SK-N-SH treated with all-trans-retinoic acid at 6 μM for 48 hours (cell line): ENCODE measurements around the gene ZNF30.

ENCODE experiments used
- ARNTL ChIP-seq: fragments of 450-650 bp; formaldehyde crosslinking; IDR thresholded peaks from 2 replicates; pipeline ENCODE4 v1.5.0; 2020; ENCODE audit warnings: low read depth, mild to moderate bottlenecking, moderate library complexity, borderline replicate concordance
- ESRRG ChIP-seq: fragments of 250-450 bp; sonication (Bioruptor Pico); IDR thresholded peaks from 2 replicates; pipeline ENCODE4 v1.6.1; 2021; ENCODE audit warnings: mild to moderate bottlenecking
- PATZ1 ChIP-seq: fragments of 250-450 bp; sonication (Bioruptor Pico); IDR thresholded peaks from 2 replicates; pipeline ENCODE4 v1.8.0; 2020; ENCODE audit warnings: mild to moderate bottlenecking, moderate library complexity, borderline replicate concordance
- RARB ChIP-seq: fragments of 250-450 bp; sonication (Bioruptor Pico); IDR thresholded peaks from 2 replicates; pipeline ENCODE4 v1.8.0; 2021; ENCODE audit warnings: mild to moderate bottlenecking, moderate library complexity
- SNAI2 ChIP-seq: fragments of 250-450 bp; sonication (Bioruptor Pico); IDR thresholded peaks from 2 replicates; pipeline ENCODE4 v1.5.0; 2020; ENCODE audit warnings: mild to moderate bottlenecking, moderate library complexity
- ZFP30 ChIP-seq: fragments of 450-650 bp; formaldehyde crosslinking; IDR thresholded peaks from 2 replicates; pipeline ENCODE4 v1.5.0; 2022; ENCODE audit warnings: mild to moderate bottlenecking, moderate library complexity
- ZNF565 ChIP-seq: fragments of 450-650 bp; formaldehyde crosslinking; conservative IDR thresholded peaks from 2 replicates; pipeline ENCODE4 v1.5.0; 2020; ENCODE audit warnings: low read depth, mild to moderate bottlenecking, moderate library complexity
- ZNF8 ChIP-seq: fragments of 450-650 bp; formaldehyde crosslinking; IDR thresholded peaks from 2 replicates; pipeline ENCODE4 v1.5.0; 2020; ENCODE audit warnings: mild to moderate bottlenecking, moderate library complexity
- TF ChIP-seq, protein P1 (sequence below): fragments of 250-450 bp; sonication (Bioruptor Pico); IDR thresholded peaks from 2 replicates; pipeline ENCODE4 v1.8.0; 2021; ENCODE audit warnings: low read depth, mild to moderate bottlenecking, moderate library complexity, borderline replicate concordance

DNA sequence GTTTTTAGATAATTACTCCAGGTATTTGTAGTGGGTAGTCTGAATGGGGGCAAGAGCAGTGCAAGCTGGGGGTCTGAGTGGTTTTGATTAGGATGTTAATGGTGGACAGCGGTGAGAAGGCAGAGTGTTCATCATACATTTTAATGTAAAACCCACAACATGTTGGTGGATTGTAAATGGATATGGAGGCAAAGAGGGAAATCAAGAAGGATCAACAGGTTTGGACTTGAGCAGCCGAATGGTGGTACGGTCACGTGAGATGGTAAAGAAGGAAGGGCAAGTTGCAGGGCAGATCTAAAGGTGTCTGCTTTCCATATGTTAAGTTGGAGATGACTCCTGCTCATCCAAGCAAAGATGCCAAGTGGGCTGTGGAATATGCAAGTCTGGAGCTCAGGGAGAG lies 9.5 kb downstream of the ZNF30 start:
- TF ChIP-seq PATZ1 (CRISPR knock-in tag) (no peak), ZFP30 (CRISPR knock-in tag) (no peak), RARB (CRISPR knock-in tag) (no peak), ESRRG (CRISPR knock-in tag) (no peak), ARNTL (CRISPR knock-in tag) (no peak), ZNF565 (CRISPR knock-in tag) (no peak), SNAI2 (no peak), ZNF8 (CRISPR knock-in tag) (no peak)
- TF ChIP-seq, protein P1, sequence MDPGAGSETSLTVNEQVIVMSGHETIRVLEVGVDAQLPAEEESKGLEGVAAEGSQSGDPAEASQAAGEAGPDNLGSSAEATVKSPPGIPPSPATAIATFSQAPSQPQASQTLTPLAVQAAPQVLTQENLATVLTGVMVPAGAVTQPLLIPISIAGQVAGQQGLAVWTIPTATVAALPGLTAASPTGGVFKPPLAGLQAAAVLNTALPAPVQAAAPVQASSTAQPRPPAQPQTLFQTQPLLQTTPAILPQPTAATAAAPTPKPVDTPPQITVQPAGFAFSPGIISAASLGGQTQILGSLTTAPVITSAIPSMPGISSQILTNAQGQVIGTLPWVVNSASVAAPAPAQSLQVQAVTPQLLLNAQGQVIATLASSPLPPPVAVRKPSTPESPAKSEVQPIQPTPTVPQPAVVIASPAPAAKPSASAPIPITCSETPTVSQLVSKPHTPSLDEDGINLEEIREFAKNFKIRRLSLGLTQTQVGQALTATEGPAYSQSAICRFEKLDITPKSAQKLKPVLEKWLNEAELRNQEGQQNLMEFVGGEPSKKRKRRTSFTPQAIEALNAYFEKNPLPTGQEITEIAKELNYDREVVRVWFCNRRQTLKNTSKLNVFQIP (CRISPR knock-in tag), result no peak
